ENCODE data around the gene GYG2.
"Not testable (repeated sequence)": the region's sequence is repeated elsewhere in the genome, so short reads cannot be mapped to it uniquely, and the experiment has no call there.

Gene GYG2

GRCh38 chrX:2878563-2878962 is 49.8 kb downstream of the GYG2 start:
- no peak for TF ChIP-seq CTCF (IDR thresholded peaks at IDR 0.05; ENCODE audit: insufficient read depth, low read length, poor library complexity, severe bottlenecking)
- H3K4me3 ChIP-seq (replicated peaks; ENCODE audit: low read depth, low read length), result no peak overlapping the region
- H3K36me3 ChIP-seq (ENCODE audit: control insufficient read depth, insufficient read depth, low read length), result no peaks in the 10 kb centered on the region
- no peak for DNase-seq (ENCODE audit: extremely low read depth, insufficient read length)
- H3K27me3 ChIP-seq (replicated peaks; ENCODE audit: control insufficient read depth, insufficient read depth, low read length), result no peaks in the 10 kb centered on the region

- no peak for TF ChIP-seq CTCF (IDR thresholded peaks at IDR 0.05; ENCODE audit: insufficient read depth, low read length, poor library complexity, severe bottlenecking)
- Histone ChIP-seq H3K36me3 (ENCODE audit: control insufficient read depth, insufficient read depth, low read length) (no peaks in the 10 kb centered on the region), H3K27me3 (replicated peaks; ENCODE audit: control insufficient read depth, insufficient read depth, low read length) (no peaks in the 10 kb centered on the region), H3K4me3 (replicated peaks; ENCODE audit: low read depth, low read length) (no peak overlapping the region)
- DNase-seq (ENCODE audit: extremely low read depth, insufficient read length), result no peak
Measured at GRCh38 chrX:2879670-2880069, 50.9 kb downstream of the GYG2 start.

GRCh38 chrX:2883770-2884169 is 55.0 kb downstream of the GYG2 start:
- H3K4me3 ChIP-seq (replicated peaks; ENCODE audit: low read depth, low read length), result no peak overlapping the region
- no peaks in the 10 kb centered on the region for H3K27me3 ChIP-seq (replicated peaks; ENCODE audit: control insufficient read depth, insufficient read depth, low read length)
- TF ChIP-seq CTCF (IDR thresholded peaks at IDR 0.05; ENCODE audit: insufficient read depth, low read length, poor library complexity, severe bottlenecking), result no peak
- DNase-seq (ENCODE audit: extremely low read depth, insufficient read length), result no peak
- H3K36me3 ChIP-seq (ENCODE audit: control insufficient read depth, insufficient read depth, low read length), result no peaks in the 10 kb centered on the region

GRCh38 chrX:2888309-2888708 is 59.6 kb downstream of the GYG2 start:
- Histone ChIP-seq H3K4me3 (replicated peaks; ENCODE audit: low read depth, low read length) (no peak overlapping the region), H3K27me3 (replicated peaks; ENCODE audit: control insufficient read depth, insufficient read depth, low read length) (no peaks in the 10 kb centered on the region), H3K36me3 (ENCODE audit: control insufficient read depth, insufficient read depth, low read length) (no peaks in the 10 kb centered on the region)
- no peak for TF ChIP-seq CTCF (IDR thresholded peaks at IDR 0.05; ENCODE audit: insufficient read depth, low read length, poor library complexity, severe bottlenecking)
- DNase-seq (ENCODE audit: extremely low read depth, insufficient read length), result no peak

GRCh38 chrX:2889045-2889605 is 60.4 kb downstream of the GYG2 start:
- Histone ChIP-seq H3K36me3 (ENCODE audit: control insufficient read depth, insufficient read depth, low read length) (no peaks in the 10 kb centered on the region), H3K27me3 (replicated peaks; ENCODE audit: control insufficient read depth, insufficient read depth, low read length) (no peaks in the 10 kb centered on the region), H3K4me3 (replicated peaks; ENCODE audit: low read depth, low read length) (peak overlapping the region; percentile 54)
- no peak for DNase-seq (ENCODE audit: extremely low read depth, insufficient read length)
- no peak for TF ChIP-seq CTCF (IDR thresholded peaks at IDR 0.05; ENCODE audit: insufficient read depth, low read length, poor library complexity, severe bottlenecking)

GRCh38 chrX:2889706-2890490 is 61.2 kb downstream of the GYG2 start:
- DNase-seq (ENCODE audit: extremely low read depth, insufficient read length); H3K36me3 ChIP-seq (ENCODE audit: control insufficient read depth, insufficient read depth, low read length); H3K27me3 ChIP-seq (replicated peaks; ENCODE audit: control insufficient read depth, insufficient read depth, low read length): not testable (repeated sequence)
- peak overlapping the region; percentile 54 for H3K4me3 ChIP-seq (replicated peaks; ENCODE audit: low read depth, low read length)

GRCh38 chrX:2890536-2891460 is 62.1 kb downstream of the GYG2 start:
- not testable (repeated sequence) for H3K36me3 ChIP-seq (ENCODE audit: control insufficient read depth, insufficient read depth, low read length); H3K4me3 ChIP-seq (replicated peaks; ENCODE audit: low read depth, low read length); H3K27me3 ChIP-seq (replicated peaks; ENCODE audit: control insufficient read depth, insufficient read depth, low read length); DNase-seq (ENCODE audit: extremely low read depth, insufficient read length)
